ENCODE data around the gene KCNK6. TPM values are rescaled to one million over a fixed set of nuclear protein-coding genes. Genes with fewer than 3 reads are reported as not detected.

The KCNK6 gene
- total and polyA plus RNA-seq, 2 of the 8 experiments (the other 6 are each of a cell fraction or from before 2014, with no cell fraction given) = 10.6 to 13.3 TPM

- TF ChIP-seq, protein P1, sequence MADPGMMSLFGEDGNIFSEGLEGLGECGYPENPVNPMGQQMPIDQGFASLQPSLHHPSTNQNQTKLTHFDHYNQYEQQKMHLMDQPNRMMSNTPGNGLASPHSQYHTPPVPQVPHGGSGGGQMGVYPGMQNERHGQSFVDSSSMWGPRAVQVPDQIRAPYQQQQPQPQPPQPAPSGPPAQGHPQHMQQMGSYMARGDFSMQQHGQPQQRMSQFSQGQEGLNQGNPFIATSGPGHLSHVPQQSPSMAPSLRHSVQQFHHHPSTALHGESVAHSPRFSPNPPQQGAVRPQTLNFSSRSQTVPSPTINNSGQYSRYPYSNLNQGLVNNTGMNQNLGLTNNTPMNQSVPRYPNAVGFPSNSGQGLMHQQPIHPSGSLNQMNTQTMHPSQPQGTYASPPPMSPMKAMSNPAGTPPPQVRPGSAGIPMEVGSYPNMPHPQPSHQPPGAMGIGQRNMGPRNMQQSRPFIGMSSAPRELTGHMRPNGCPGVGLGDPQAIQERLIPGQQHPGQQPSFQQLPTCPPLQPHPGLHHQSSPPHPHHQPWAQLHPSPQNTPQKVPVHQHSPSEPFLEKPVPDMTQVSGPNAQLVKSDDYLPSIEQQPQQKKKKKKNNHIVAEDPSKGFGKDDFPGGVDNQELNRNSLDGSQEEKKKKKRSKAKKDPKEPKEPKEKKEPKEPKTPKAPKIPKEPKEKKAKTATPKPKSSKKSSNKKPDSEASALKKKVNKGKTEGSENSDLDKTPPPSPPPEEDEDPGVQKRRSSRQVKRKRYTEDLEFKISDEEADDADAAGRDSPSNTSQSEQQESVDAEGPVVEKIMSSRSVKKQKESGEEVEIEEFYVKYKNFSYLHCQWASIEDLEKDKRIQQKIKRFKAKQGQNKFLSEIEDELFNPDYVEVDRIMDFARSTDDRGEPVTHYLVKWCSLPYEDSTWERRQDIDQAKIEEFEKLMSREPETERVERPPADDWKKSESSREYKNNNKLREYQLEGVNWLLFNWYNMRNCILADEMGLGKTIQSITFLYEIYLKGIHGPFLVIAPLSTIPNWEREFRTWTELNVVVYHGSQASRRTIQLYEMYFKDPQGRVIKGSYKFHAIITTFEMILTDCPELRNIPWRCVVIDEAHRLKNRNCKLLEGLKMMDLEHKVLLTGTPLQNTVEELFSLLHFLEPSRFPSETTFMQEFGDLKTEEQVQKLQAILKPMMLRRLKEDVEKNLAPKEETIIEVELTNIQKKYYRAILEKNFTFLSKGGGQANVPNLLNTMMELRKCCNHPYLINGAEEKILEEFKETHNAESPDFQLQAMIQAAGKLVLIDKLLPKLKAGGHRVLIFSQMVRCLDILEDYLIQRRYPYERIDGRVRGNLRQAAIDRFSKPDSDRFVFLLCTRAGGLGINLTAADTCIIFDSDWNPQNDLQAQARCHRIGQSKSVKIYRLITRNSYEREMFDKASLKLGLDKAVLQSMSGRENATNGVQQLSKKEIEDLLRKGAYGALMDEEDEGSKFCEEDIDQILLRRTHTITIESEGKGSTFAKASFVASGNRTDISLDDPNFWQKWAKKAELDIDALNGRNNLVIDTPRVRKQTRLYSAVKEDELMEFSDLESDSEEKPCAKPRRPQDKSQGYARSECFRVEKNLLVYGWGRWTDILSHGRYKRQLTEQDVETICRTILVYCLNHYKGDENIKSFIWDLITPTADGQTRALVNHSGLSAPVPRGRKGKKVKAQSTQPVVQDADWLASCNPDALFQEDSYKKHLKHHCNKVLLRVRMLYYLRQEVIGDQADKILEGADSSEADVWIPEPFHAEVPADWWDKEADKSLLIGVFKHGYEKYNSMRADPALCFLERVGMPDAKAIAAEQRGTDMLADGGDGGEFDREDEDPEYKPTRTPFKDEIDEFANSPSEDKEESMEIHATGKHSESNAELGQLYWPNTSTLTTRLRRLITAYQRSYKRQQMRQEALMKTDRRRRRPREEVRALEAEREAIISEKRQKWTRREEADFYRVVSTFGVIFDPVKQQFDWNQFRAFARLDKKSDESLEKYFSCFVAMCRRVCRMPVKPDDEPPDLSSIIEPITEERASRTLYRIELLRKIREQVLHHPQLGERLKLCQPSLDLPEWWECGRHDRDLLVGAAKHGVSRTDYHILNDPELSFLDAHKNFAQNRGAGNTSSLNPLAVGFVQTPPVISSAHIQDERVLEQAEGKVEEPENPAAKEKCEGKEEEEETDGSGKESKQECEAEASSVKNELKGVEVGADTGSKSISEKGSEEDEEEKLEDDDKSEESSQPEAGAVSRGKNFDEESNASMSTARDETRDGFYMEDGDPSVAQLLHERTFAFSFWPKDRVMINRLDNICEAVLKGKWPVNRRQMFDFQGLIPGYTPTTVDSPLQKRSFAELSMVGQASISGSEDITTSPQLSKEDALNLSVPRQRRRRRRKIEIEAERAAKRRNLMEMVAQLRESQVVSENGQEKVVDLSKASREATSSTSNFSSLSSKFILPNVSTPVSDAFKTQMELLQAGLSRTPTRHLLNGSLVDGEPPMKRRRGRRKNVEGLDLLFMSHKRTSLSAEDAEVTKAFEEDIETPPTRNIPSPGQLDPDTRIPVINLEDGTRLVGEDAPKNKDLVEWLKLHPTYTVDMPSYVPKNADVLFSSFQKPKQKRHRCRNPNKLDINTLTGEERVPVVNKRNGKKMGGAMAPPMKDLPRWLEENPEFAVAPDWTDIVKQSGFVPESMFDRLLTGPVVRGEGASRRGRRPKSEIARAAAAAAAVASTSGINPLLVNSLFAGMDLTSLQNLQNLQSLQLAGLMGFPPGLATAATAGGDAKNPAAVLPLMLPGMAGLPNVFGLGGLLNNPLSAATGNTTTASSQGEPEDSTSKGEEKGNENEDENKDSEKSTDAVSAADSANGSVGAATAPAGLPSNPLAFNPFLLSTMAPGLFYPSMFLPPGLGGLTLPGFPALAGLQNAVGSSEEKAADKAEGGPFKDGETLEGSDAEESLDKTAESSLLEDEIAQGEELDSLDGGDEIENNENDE (IDR thresholded peaks at IDR 0.05; ENCODE audit: insufficient replicate concordance, low read length) = no peak
- TF ChIP-seq E2F6 (IDR thresholded peaks at IDR 0.05) (no peak), BACH1 (IDR thresholded peaks at IDR 0.05; ENCODE audit: low read length) (no peak), SUZ12 (IDR thresholded peaks at IDR 0.05; ENCODE audit: low read length) (no peak), GABPA (IDR thresholded peaks at IDR 0.05; ENCODE audit: borderline replicate concordance, insufficient read depth, low read length) (no peak), RAD21 (IDR thresholded peaks at IDR 0.05 in 1 of 2, conservative IDR thresholded peaks at IDR 0.05 in 1 of 2; ENCODE audit: low read depth in 2 of 2, low read length in 2 of 2) (no peak), MAFK (IDR thresholded peaks at IDR 0.05; ENCODE audit: low read depth, low read length) (no peak), CHD1 (IDR thresholded peaks at IDR 0.05; ENCODE audit: low read depth, low read length) (no peak), KDM5A (IDR thresholded peaks at IDR 0.05; ENCODE audit: low read length) (no peak)
- TF ChIP-seq, protein P2, sequence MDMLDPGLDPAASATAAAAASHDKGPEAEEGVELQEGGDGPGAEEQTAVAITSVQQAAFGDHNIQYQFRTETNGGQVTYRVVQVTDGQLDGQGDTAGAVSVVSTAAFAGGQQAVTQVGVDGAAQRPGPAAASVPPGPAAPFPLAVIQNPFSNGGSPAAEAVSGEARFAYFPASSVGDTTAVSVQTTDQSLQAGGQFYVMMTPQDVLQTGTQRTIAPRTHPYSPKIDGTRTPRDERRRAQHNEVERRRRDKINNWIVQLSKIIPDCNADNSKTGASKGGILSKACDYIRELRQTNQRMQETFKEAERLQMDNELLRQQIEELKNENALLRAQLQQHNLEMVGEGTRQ (IDR thresholded peaks at IDR 0.05; ENCODE audit: low read length) = no peak
Measured at GRCh38 chr19:38310986-38311385, 8.7 kb upstream of the KCNK6 start (continued).

Data from H1 (cell line).